DMS53 treated with DMSO at 0.1 percent for 48 hours (cell line): Measurements from ENCODE around the gene TUB.

Experiments used
- DNase-seq: peaks from one replicate; lab custom pipeline; 2025; ENCODE audit not compliant: unreplicated experiment; lab: John Stamatoyannopoulos, UW

TUB gene

GRCh38 chr11:8067929-8068575 is 13.0 kb upstream of the TUB start:
- DNase-seq = no peak

- DNase-seq = no peak
Observed at GRCh38 chr11:8068605-8069221, 12.3 kb upstream of the TUB start.

- DNase-seq = no peak
Observed at GRCh38 chr11:8069771-8070170, 11.2 kb upstream of the TUB start.

- DNase-seq = no peak
Observed at GRCh38 chr11:8070417-8071115, 10.4 kb upstream of the TUB start.

- DNase-seq = no peak
Observed at GRCh38 chr11:8071616-8072581, 9.1 kb upstream of the TUB start.

- no peak for DNase-seq
Observed at GRCh38 chr11:8075119-8075726, 5.8 kb upstream of the TUB start.

GRCh38 chr11:8079111-8079675 is 1.8 kb upstream of the TUB start:
- no peak for DNase-seq

GRCh38 chr11:8080069-8080670 is 841 bp upstream of the TUB start:
- no peak for DNase-seq

GRCh38 chr11:8081591-8082250 is 710 bp downstream of the TUB start:
- no peak for DNase-seq

GRCh38 chr11:8082391-8083087 is 1.5 kb downstream of the TUB start:
- no peak for DNase-seq

- DNase-seq = no peak
Observed at GRCh38 chr11:8083088-8083395, 2.0 kb downstream of the TUB start.

GRCh38 chr11:8083871-8084281 is 2.9 kb downstream of the TUB start:
- no peak for DNase-seq

GRCh38 chr11:8084352-8084751 is 3.3 kb downstream of the TUB start:
- no peak for DNase-seq

- DNase-seq = no peak
Observed at GRCh38 chr11:8085011-8085645, 4.1 kb downstream of the TUB start.

- no peak for DNase-seq
Observed at GRCh38 chr11:8086001-8086479, 5.0 kb downstream of the TUB start.

GRCh38 chr11:8086571-8086970 is 5.6 kb downstream of the TUB start:
- DNase-seq = no peak

GRCh38 chr11:8087185-8087584 is 6.2 kb downstream of the TUB start:
- DNase-seq = no peak

GRCh38 chr11:8087756-8088155 is 6.7 kb downstream of the TUB start:
- no peak for DNase-seq
